GM13976 (cell line): ENCODE measurements around the gene HS6ST1.
"Not testable (repeated sequence)": the region's sequence is repeated elsewhere in the genome, so short reads cannot be mapped to it uniquely, and the experiment has no call there.

Experiments
- DNase-seq: peaks from one replicate; pipeline ENCODE4 v3.0.0; 2012; ENCODE audit warnings: low spot score
- CTCF ChIP-seq: IDR thresholded peaks from 2 replicates; pipeline ENCODE4 v1.5.1; 2012; ENCODE audit warnings: borderline replicate concordance, mild to moderate bottlenecking; ENCODE audit not compliant: insufficient read depth; ENCODE audit errors: extremely low read depth, missing control alignments, control extremely low read depth
- in situ Hi-C: fragments of 300-500 bp; cut with MboI; formaldehyde crosslinking; loops from one replicate; pipeline ENCODE4 v1.12.0; 2022; ENCODE audit warnings: low sequenced_read_pairs, mixed read lengths, inconsistent platforms; ENCODE audit not compliant: unreplicated experiment

HS6ST1 gene

GRCh38 chr2:128271597-128271910, 47.1 kb downstream of the HS6ST1 start:
- DNase-seq = no peak
- in situ Hi-C loops = no loop called here
- TF ChIP-seq CTCF = no peak

DNA sequence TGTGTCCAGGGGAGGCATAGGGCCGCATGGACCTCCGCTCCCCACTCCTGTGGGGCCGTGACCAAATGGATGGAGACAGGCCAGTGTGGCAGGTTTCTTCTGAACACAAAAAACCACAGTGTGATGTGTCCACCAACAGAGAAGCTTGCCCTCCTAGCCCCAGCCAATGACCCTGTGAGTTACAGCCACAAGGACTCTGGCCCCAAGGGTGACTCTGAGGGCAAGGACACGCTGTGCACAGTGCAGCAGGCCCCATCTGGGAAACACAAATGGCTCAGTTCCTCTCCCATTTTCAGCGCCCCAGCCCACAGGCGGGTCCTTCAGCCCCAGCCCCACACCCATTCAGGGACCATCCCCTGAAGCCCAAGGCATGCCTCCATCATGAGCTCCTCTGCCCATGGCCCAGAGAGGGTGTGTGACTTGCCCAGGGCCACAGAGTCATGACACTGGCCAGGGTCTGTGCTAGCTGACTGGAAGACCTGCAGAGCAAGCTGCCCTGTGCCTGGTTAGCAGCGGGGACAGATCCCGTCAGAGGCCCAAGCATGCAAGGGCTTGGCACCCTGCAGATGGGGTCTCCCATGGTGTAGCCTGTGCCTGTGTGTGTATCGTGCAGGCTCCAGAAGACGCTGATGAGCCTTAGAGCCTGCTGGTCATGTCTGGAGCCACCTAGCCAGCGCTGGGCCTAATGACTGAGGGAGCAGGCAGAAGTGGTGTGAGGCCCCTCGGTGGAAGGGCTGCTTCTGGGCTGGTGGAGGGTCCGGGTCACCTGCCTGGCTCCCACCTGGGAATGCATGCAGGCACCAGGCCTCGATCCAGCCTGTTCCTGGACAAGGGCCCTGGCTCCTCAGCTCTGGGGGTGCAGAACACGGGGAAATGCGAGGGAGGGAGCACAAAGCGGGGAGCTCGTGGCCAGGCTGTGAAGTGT, 47.7 kb downstream of the HS6ST1 start:
- TF ChIP-seq CTCF = no peak
- no peak for DNase-seq
- in situ Hi-C loops = no loop called here

- no peak for DNase-seq
- in situ Hi-C loops = no loop called here
These were observed 48.5 kb downstream of the HS6ST1 start for GRCh38 chr2:128269990-128270671.

DNA sequence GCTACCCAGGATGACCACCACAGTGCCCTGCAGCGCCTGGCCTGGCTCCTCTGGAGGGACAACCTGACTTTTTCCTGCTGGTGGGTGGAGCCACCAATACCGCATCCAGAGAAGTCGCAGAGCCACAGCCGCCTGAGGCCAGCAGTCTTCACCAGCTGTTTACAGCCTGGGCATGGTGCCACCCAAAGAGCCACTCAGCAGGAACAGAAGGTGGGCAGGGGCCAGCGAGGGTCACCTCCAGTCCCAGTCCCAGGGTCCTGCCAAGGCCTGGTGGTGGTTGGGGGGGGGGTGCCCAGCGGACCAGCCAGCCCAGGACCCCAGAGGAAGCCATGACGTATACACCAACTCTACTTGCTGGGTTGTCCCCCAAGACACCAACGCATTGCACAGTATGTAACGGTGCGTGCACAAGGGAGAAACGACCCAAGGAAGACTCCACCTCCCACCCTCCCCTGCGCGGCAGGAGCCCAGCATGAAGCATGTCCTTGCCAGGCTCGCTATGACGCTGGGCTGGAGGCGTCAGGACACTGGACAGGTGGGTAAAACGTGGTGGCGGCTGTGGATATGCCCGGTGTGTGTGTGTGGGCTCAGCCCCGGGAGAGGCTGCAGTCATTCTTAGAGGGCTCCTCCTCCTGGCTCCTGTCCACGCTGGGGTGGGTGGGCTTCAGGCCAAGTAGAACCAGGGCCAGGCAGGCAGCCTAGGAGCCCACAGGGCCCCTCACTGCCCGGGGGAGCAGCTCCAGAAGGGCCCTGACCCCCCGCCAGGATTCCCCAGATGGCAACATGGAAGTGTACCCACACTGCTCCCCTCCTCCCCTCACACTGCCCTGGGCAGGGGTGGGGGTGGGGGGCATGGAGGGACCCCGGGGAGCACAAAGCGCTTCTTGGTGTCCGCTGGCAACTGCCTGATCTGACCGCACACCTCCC, 49.3 kb downstream of the HS6ST1 start:
- no peak for DNase-seq
- TF ChIP-seq CTCF = no peak
- in situ Hi-C loops = no loop called here

More at GRCh38 chr2:128269990-128270671, 48.5 kb downstream of the HS6ST1 start:
- no peak for TF ChIP-seq CTCF

DNA sequence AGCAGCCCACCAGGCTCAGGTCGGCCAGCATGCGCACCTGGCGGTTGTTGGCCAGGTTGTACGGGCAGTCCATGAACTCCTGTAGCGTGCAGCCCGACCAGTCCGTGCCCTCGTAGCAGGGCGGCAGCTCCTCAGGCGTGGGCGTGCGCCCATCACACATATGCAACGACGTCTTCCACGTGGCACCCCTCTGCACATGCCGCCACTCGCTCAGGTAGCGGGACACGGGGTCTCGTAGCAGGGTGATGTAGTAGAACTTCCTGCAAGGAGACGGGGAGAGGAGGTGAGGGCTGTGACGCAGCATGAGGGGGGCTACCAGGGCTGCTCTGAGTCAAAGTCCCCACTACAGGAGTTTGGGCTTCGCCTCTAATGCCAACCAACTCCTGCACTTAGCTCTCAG, 50.1 kb downstream of the HS6ST1 start:
- DNase-seq, in situ Hi-C loops: not testable (repeated sequence)

DNA sequence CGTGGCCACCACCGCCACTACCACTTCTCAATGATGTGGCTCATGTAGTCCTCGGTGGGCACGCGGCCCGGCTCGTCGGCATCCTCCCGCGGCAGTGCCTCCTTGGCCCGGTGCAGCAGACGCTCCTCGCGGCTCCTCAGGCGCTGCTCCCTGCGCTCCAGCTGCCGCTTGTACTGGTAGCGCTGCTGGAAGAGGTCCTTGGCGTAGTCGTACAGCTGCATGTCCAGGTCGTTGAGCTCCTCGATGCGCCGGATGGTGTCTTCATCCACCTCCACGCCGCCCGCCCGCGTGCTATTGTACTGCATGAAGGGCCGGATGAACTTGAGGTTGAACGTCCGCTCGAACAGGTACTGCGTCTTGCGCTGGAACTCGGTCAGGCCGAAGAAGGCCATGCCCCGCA, 50.5 kb downstream of the HS6ST1 start:
- DNase-seq, in situ Hi-C loops: not testable (repeated sequence)

- in situ Hi-C loops, DNase-seq: not testable (repeated sequence)
These were observed 51.0 kb downstream of the HS6ST1 start for GRCh38 chr2:128267649-128268048.

- in situ Hi-C loops, DNase-seq: not testable (repeated sequence)
These were observed 51.5 kb downstream of the HS6ST1 start for GRCh38 chr2:128267197-128267596.

DNA sequence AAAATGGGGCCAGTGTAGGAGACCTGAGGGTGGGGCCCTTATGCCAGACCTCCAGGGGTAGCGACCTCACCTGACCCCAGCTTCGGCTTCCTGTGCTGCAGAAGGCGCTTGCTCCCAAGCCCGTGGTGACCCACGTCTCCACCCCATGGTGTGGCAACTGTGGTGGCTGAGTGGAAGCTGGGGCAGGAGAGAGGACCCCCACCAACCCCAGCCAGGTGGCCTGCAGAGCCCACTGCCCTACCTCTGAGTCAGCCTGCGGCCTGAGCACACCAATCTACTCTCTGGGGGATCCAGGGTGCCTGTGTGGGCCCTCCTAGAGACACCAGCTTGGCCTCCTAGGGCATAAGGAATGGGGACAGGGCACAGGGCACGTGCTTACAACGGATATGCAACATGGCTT, 52.2 kb downstream of the HS6ST1 start:
- in situ Hi-C loops = not testable (repeated sequence)

GRCh38 chr2:128265608-128265993, 53.1 kb downstream of the HS6ST1 start:
- in situ Hi-C loops = not testable (repeated sequence)

More for the DNA sequence above, 52.2 kb downstream of the HS6ST1 start:
- not testable (repeated sequence) for DNase-seq

More at GRCh38 chr2:128265608-128265993, 53.1 kb downstream of the HS6ST1 start:
- DNase-seq = not testable (repeated sequence)
